ENCODE results near the gene RAB7A.

DNA sequence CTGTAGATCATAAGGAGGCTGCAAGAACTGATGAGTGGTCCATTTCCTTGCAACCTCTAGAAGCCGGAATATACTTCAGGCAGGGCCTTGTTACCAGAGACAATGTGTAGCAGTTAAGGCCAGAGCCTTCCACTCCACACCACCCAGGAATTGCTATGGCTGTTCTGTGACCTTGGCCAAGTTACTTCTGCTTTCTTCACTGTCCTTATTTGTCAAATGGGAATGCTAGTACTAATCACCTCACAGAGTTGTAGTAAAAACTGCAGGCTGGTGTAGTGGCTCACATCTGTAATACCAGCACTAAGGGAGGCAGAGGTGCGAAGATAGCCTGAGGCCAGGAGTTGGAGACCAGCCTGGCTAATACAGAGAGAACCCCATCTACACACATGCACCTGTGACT, 46.6 kb upstream of the RAB7A start:
- TF ChIP-seq CBX8 (IDR thresholded peaks at IDR 0.05; ENCODE audit: borderline replicate concordance, low read depth, low read length) (no peak), JUN (IDR thresholded peaks at IDR 0.05; ENCODE audit: low read depth, low read length) (no peak), POLR2AphosphoS5 (IDR thresholded peaks at IDR 0.05; ENCODE audit: low read depth, low read length) (no peak), TBP (IDR thresholded peaks at IDR 0.05; ENCODE audit: low read depth, low read length) (no peak), EZH2 (IDR thresholded peaks at IDR 0.05; ENCODE audit: low read depth, low read length, severe bottlenecking) (no peak), SIRT6 (IDR thresholded peaks at IDR 0.05; ENCODE audit: low read length) (no peak), YY1 (IDR thresholded peaks at IDR 0.05; ENCODE audit: low read depth, low read length) (no peak), RFX5 (IDR thresholded peaks at IDR 0.05; ENCODE audit: borderline replicate concordance, low read depth, low read length) (no peak), CBX5 (IDR thresholded peaks at IDR 0.05; ENCODE audit: low read depth, low read length) (no peak)
- TF ChIP-seq, protein P1, sequence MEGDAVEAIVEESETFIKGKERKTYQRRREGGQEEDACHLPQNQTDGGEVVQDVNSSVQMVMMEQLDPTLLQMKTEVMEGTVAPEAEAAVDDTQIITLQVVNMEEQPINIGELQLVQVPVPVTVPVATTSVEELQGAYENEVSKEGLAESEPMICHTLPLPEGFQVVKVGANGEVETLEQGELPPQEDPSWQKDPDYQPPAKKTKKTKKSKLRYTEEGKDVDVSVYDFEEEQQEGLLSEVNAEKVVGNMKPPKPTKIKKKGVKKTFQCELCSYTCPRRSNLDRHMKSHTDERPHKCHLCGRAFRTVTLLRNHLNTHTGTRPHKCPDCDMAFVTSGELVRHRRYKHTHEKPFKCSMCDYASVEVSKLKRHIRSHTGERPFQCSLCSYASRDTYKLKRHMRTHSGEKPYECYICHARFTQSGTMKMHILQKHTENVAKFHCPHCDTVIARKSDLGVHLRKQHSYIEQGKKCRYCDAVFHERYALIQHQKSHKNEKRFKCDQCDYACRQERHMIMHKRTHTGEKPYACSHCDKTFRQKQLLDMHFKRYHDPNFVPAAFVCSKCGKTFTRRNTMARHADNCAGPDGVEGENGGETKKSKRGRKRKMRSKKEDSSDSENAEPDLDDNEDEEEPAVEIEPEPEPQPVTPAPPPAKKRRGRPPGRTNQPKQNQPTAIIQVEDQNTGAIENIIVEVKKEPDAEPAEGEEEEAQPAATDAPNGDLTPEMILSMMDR (IDR thresholded peaks at IDR 0.05; ENCODE audit: control extremely low read depth in 1 of 3, insufficient read depth in 1 of 3, low read depth in 1 of 3, low read length in 3 of 3), result no peak

Measured in H1 (cell line).